Neuron (in vitro differentiated cells): ENCODE measurements around the gene LRP5.
"Not testable (repeated sequence)": the region's sequence is repeated elsewhere in the genome, so short reads cannot be mapped to it uniquely, and the experiment has no call there.

Experiments used
- H2AFZ ChIP-seq: one replicate; pipeline ENCODE4 v1.6.1; 2013; ENCODE audit warnings: low read depth, mild to moderate bottlenecking, inconsistent platforms, low read length, moderate library complexity
- H3K27me3 ChIP-seq: one replicate; pipeline ENCODE4 v1.6.1; 2013; ENCODE audit warnings: low read length; ENCODE audit not compliant: insufficient read depth
- H3K36me3 ChIP-seq: one replicate; pipeline ENCODE4 v1.6.1; 2013; ENCODE audit warnings: low read length; ENCODE audit not compliant: insufficient read depth
- H3K4me1 ChIP-seq: one replicate; pipeline ENCODE4 v1.6.1; 2013; ENCODE audit warnings: low read length; ENCODE audit not compliant: insufficient read depth
- H3K4me3 ChIP-seq: 2 replicates; pipeline ENCODE4 v1.5.1; 2013; ENCODE audit warnings: mild to moderate bottlenecking, low read length, moderate library complexity
- H3K9me3 ChIP-seq: one replicate; pipeline ENCODE4 v1.6.1; 2013; ENCODE audit warnings: low read length

The LRP5 gene

DNA sequence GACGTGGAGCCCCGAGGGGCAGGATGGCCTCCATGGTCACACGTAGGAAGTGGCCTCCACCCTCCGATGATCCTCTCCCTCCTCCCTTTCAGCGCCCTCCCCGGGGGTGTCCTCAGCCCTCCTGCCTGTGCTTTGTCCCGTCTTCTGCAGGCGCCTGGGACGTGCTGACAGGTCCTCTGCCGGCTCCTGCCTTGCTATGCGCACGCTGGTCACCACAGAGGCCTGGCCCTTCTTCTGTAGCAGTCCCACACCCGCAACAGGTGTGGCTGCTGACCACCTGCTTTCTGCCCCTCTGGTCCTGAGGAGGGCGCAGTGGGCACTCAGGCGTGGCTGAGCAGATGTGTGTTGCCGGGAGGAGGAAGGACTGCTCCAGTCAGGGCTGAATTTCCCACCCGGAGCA is 120.5 kb downstream of the LRP5 start:
- Histone ChIP-seq H3K4me1 (no peaks in the 10 kb centered on the region), H3K4me3 (no peak overlapping the region), H3K36me3 (peaks cover 69% of the 10 kb centered on the region), H3K9me3 (peaks cover 18% of the 10 kb centered on the region), H2AFZ (no peak overlapping the region), H3K27me3 (no peaks in the 10 kb centered on the region)

DNA sequence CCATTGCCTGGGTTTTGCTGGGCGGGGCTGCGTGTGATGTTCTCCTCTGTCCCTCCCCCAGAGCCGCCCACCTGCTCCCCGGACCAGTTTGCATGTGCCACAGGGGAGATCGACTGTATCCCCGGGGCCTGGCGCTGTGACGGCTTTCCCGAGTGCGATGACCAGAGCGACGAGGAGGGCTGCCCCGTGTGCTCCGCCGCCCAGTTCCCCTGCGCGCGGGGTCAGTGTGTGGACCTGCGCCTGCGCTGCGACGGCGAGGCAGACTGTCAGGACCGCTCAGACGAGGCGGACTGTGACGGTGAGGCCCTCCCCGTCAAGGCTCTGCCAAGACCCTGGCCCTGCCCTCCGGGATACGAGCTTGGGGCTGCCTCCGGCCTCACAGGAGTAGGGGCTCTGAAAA is 121.2 kb downstream of the LRP5 start:
- Histone ChIP-seq H2AFZ (no peak overlapping the region), H3K4me1 (no peaks in the 10 kb centered on the region), H3K4me3 (no peak overlapping the region), H3K36me3 (peaks cover 64% of the 10 kb centered on the region), H3K27me3 (no peaks in the 10 kb centered on the region), H3K9me3 (peaks cover 11% of the 10 kb centered on the region)

GRCh38 chr11:68434159-68434558 is 121.8 kb downstream of the LRP5 start:
- H3K9me3 ChIP-seq, H3K4me3 ChIP-seq, H2AFZ ChIP-seq, H3K27me3 ChIP-seq, H3K4me1 ChIP-seq: not testable (repeated sequence)
- peaks cover 68% of the 10 kb centered on the region for H3K36me3 ChIP-seq

GRCh38 chr11:68436162-68436888 is 123.9 kb downstream of the LRP5 start:
- H2AFZ ChIP-seq, result no peak overlapping the region
- H3K4me3 ChIP-seq, result no peak overlapping the region
- H3K27me3 ChIP-seq, result no peaks in the 10 kb centered on the region
- H3K36me3 ChIP-seq, result peaks cover 64% of the 10 kb centered on the region
- H3K4me1 ChIP-seq, result peaks cover 2% of the 10 kb centered on the region
- no peaks in the 10 kb centered on the region for H3K9me3 ChIP-seq

GRCh38 chr11:68436985-68437926 is 124.9 kb downstream of the LRP5 start:
- H3K36me3 ChIP-seq, result peaks cover 64% of the 10 kb centered on the region
- no peaks in the 10 kb centered on the region for H3K27me3 ChIP-seq
- peaks cover 4% of the 10 kb centered on the region for H3K4me1 ChIP-seq
- no peak overlapping the region for H3K4me3 ChIP-seq
- H2AFZ ChIP-seq, result no peak overlapping the region
- H3K9me3 ChIP-seq, result no peaks in the 10 kb centered on the region

DNA sequence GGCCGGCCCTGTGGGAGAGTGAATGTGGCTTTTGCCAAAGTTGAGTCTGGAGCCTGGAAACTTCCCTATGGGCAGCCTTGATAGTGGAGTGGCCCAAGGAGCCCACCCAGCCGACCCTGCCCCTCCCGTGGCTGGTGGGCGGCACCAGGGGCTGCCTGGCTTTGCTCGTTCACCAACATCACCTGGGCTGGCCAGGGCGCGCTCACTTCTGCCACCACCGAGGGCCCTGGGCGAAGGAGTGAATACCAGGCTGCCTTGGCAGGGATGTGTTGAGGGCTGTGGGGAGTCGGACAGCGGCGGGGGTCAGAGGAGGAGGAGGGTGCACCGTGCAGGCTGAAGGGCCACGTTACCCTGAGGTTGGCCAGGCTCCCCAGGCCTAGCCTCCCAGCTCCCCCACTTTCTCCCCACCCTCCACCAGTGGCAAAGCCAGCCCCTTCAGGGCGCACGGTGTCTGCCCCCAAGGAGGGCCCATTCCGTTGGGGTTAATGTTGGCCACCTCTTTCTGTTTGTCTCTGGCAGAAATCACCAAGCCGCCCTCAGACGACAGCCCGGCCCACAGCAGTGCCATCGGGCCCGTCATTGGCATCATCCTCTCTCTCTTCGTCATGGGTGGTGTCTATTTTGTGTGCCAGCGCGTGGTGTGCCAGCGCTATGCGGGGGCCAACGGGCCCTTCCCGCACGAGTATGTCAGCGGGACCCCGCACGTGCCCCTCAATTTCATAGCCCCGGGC is 125.7 kb downstream of the LRP5 start:
- peaks cover 4% of the 10 kb centered on the region for H3K4me1 ChIP-seq
- peaks cover 58% of the 10 kb centered on the region for H3K36me3 ChIP-seq
- no peak overlapping the region for H3K4me3 ChIP-seq
- no peaks in the 10 kb centered on the region for H3K27me3 ChIP-seq
- no peaks in the 10 kb centered on the region for H3K9me3 ChIP-seq
- no peak overlapping the region for H2AFZ ChIP-seq

GRCh38 chr11:68438658-68439259 is 126.4 kb downstream of the LRP5 start:
- Histone ChIP-seq H3K4me3 (no peak overlapping the region), H3K36me3 (peaks cover 53% of the 10 kb centered on the region), H3K27me3 (no peaks in the 10 kb centered on the region), H3K4me1 (peaks cover 4% of the 10 kb centered on the region), H2AFZ (no peak overlapping the region), H3K9me3 (no peaks in the 10 kb centered on the region)

DNA sequence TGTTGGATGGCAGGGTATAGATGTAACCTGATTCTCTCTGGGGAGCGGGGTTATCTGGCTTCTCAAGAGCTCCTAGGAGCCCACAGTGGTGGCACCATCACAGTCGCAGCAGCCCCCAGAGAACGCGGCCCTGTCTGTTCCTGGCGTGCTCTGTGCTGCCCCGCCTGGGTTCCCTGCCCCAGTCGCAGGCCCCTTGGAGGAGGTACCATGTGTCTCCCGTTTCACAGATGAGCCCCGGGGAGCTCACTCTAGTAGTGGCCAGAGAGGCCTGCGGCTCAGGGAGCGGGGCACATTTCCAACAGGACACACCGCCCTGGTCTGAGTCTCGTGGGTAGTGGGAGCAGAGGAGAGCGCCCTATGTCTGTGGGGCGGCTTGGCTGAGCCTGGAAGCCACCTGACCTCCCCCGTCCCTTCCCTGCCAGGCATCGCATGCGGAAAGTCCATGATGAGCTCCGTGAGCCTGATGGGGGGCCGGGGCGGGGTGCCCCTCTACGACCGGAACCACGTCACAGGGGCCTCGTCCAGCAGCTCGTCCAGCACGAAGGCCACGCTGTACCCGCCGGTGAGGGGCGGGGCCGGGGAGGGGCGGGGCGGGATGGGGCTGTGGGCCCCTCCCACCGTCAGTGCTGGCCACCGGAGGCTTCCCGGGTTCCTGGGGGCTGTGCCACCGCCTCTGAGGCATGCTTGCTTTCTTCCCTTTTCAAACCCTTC is 127.1 kb downstream of the LRP5 start:
- no peak overlapping the region for H3K4me3 ChIP-seq
- no peak overlapping the region for H2AFZ ChIP-seq
- peaks cover 4% of the 10 kb centered on the region for H3K4me1 ChIP-seq
- no peaks in the 10 kb centered on the region for H3K9me3 ChIP-seq
- H3K36me3 ChIP-seq, result peaks cover 50% of the 10 kb centered on the region
- no peaks in the 10 kb centered on the region for H3K27me3 ChIP-seq

- Histone ChIP-seq H3K27me3 (no peaks in the 10 kb centered on the region), H2AFZ (no peak overlapping the region), H3K9me3 (no peaks in the 10 kb centered on the region), H3K4me3 (no peak overlapping the region), H3K36me3 (peaks cover 43% of the 10 kb centered on the region), H3K4me1 (peaks cover 4% of the 10 kb centered on the region)
These were observed 127.8 kb downstream of the LRP5 start for GRCh38 chr11:68440224-68440623.

DNA sequence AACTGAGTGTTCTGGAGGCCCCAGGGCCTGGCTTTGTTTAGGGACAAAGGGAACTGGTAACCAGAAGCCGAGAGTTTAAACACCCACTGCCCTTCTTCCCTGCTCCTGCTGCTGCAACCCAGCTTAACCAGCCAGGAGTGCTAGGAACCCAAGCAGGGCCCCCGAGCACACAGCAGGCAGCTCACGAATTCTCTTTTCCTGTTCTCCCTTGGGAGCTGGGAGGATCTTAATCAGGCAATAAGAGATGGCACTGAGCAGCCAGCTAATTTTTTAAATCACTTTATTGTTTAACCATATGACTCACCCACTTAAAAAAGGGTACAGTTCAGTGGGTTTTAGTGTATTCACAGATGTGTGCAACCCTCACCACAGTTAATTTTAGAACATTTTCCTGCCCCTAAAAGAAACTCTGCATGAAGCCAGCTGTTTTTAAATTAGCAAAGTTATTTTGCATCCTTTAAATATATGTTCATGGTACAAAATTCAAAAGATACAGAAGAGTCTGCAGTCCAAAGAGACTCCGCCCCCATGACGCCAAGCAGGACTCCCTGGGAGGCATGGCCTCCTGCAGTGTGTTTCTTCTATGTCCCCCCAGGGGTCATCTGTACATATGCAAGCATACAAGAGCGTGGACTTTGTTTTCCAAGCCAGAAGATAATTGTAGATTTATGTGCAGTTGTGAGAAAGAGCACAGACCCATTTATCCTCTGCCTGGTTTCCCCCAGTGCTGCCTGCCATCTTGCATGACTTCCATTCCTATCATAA is 129.3 kb downstream of the LRP5 start:
- Histone ChIP-seq H3K4me1 (peaks cover 4% of the 10 kb centered on the region), H3K27me3 (no peaks in the 10 kb centered on the region), H2AFZ (no peak overlapping the region), H3K9me3 (no peaks in the 10 kb centered on the region), H3K36me3 (peaks cover 42% of the 10 kb centered on the region), H3K4me3 (no peak overlapping the region)

- Histone ChIP-seq H2AFZ (no peak overlapping the region), H3K4me3 (no peak overlapping the region), H3K4me1 (peaks cover 4% of the 10 kb centered on the region), H3K27me3 (no peaks in the 10 kb centered on the region), H3K36me3 (peaks cover 42% of the 10 kb centered on the region), H3K9me3 (no peaks in the 10 kb centered on the region)
These were observed 130.0 kb downstream of the LRP5 start for GRCh38 chr11:68442433-68442832.

GRCh38 chr11:68444566-68444965 is 132.2 kb downstream of the LRP5 start:
- Histone ChIP-seq H3K27me3 (no peaks in the 10 kb centered on the region), H3K36me3 (peaks cover 45% of the 10 kb centered on the region), H3K9me3 (no peaks in the 10 kb centered on the region), H3K4me1 (peaks cover 4% of the 10 kb centered on the region), H2AFZ (no peak overlapping the region), H3K4me3 (no peak overlapping the region)
